ENCODE results near the gene RAP2A. TPM values are rescaled to one million over a fixed set of nuclear protein-coding genes. Genes with fewer than 3 reads are reported as not detected.

The RAP2A gene
- total RNA-seq, 2 experiments from 2014 or later, result 9.2 to 15.4 TPM

GRCh38 chr13:97434397-97435201 is 630 bp downstream of the RAP2A start:
- TF ChIP-seq CTCF (conservative IDR thresholded peaks at IDR 0.05; ENCODE audit: low read length), result no peak
- TF ChIP-seq EZH2phosphoT487 (IDR thresholded peaks at IDR 0.05; ENCODE audit: borderline replicate concordance, low read depth, low read length), result no peak
- CTCF ChIA-PET (ENCODE audit: unreplicated experiment), result no interaction called here
- peak overlapping the region; percentile 41 for H2AFZ ChIP-seq (ENCODE audit: low read length)
- peak; percentile 26 for DNase-seq (ENCODE audit: low spot score)
- H4K20me1 ChIP-seq (ENCODE audit: insufficient read depth, low read length), result no peaks in the 10 kb centered on the region
- H3K4me2 ChIP-seq (ENCODE audit: low read length), result peak overlapping the region; percentile 96
- H3K9me3 ChIP-seq (ENCODE audit: low read length), result no peaks in the 10 kb centered on the region
- no TSS peak for BruUV-seq (replicated peaks)
- no peaks in the 10 kb centered on the region for H3K36me3 ChIP-seq (ENCODE audit: insufficient read depth, low read length)
- intact Hi-C loops (cut with micrococcal nuclease; ENCODE audit: unreplicated experiment), result loop anchor here (10.0 kb wide), 2 partner anchors 520 to 1140 kb away; partner anchors contain the start of genes IPO5 and STK24
- H3K79me2 ChIP-seq (ENCODE audit: insufficient read depth, low read depth, low read length), result peaks cover 28% of the 10 kb centered on the region; the same call in 1 of the 2 replicates
- H3K27ac ChIP-seq (ENCODE audit: low read depth, low read length, poor library complexity, severe bottlenecking), result peak overlapping the region; percentile 30
- H3K4me3 ChIP-seq (ENCODE audit: low read depth, low read length, poor library complexity, severe bottlenecking), result peak overlapping the region; percentile 79
- POLR2A ChIA-PET, result interaction anchor here (0.6 to 0.7 kb wide), 3 partner anchors 25 to 1734 kb away, joined by 3 to 4 read pairs (median 4); no protein-coding TSS in a partner anchor
- no peaks in the 10 kb centered on the region for H3K9me2 ChIP-seq (ENCODE audit: insufficient read depth, low read length)
- peaks cover 20% of the 10 kb centered on the region for H3K4me1 ChIP-seq (ENCODE audit: insufficient read depth, low read length, poor library complexity, severe bottlenecking)

GRCh38 chr13:97435323-97435722 is 1.4 kb downstream of the RAP2A start:
- Histone ChIP-seq H3K36me3 (ENCODE audit: insufficient read depth, low read length) (no peaks in the 10 kb centered on the region), H3K27ac (ENCODE audit: low read depth, low read length, poor library complexity, severe bottlenecking) (no peak overlapping the region), H4K20me1 (ENCODE audit: insufficient read depth, low read length) (no peaks in the 10 kb centered on the region), H3K9me3 (ENCODE audit: low read length) (no peaks in the 10 kb centered on the region), H3K79me2 (ENCODE audit: insufficient read depth, low read depth, low read length) (peaks cover 28% of the 10 kb centered on the region; the same call in 1 of the 2 replicates), H3K4me2 (ENCODE audit: low read length) (peak overlapping the region; percentile 96), H3K4me3 (ENCODE audit: low read depth, low read length, poor library complexity, severe bottlenecking) (peak overlapping the region; percentile 79), H3K9me2 (ENCODE audit: insufficient read depth, low read length) (no peaks in the 10 kb centered on the region), H3K4me1 (ENCODE audit: insufficient read depth, low read length, poor library complexity, severe bottlenecking) (peaks cover 20% of the 10 kb centered on the region), H2AFZ (ENCODE audit: low read length) (no peak overlapping the region)
- TF ChIP-seq CTCF (conservative IDR thresholded peaks at IDR 0.05; ENCODE audit: low read length), result no peak
- TF ChIP-seq EZH2phosphoT487 (IDR thresholded peaks at IDR 0.05; ENCODE audit: borderline replicate concordance, low read depth, low read length), result no peak
- ChIA-PET CTCF (ENCODE audit: unreplicated experiment) (no interaction called here), POLR2A (interaction anchor here (0.6 to 0.7 kb wide), 5 partner anchors 26 to 1734 kb away, joined by 3 to 6 read pairs (median 4); no protein-coding TSS in a partner anchor)
- no TSS peak for BruUV-seq (replicated peaks)
- DNase-seq (ENCODE audit: low spot score), result no peak
- intact Hi-C loops (cut with micrococcal nuclease; ENCODE audit: unreplicated experiment), result loop anchor here (10.0 kb wide), 2 partner anchors 519 to 1139 kb away; partner anchors contain the start of genes IPO5 and STK24

Data from OCI-LY7 (cell line).